GM21381 (cell line): Measurements from ENCODE around the gene DAPL1.

ENCODE experiments used
- ATAC-seq: cut with Tn5 transposase; IDR thresholded peaks from one replicate; pipeline ENCODE4 v1.9.1; 2021; ENCODE audit warnings: mild to moderate bottlenecking, moderate library complexity; ENCODE audit not compliant: unreplicated experiment

The DAPL1 gene

GRCh38 chr2:158776231-158776630, 18.9 kb upstream of the DAPL1 start:
- no peak for ATAC-seq

GRCh38 chr2:158777077-158777476, 18.0 kb upstream of the DAPL1 start:
- ATAC-seq, result no peak

- no peak for ATAC-seq
Observed at GRCh38 chr2:158778243-158778642, 16.9 kb upstream of the DAPL1 start.

GRCh38 chr2:158779621-158780020, 15.5 kb upstream of the DAPL1 start:
- ATAC-seq, result no peak

- no peak for ATAC-seq
Observed at GRCh38 chr2:158781353-158781961, 13.7 kb upstream of the DAPL1 start.

- no peak for ATAC-seq
Observed at GRCh38 chr2:158782136-158782535, 13.0 kb upstream of the DAPL1 start.

GRCh38 chr2:158782616-158783015, 12.5 kb upstream of the DAPL1 start:
- no peak for ATAC-seq

- no peak for ATAC-seq
Observed at GRCh38 chr2:158783923-158784322, 11.2 kb upstream of the DAPL1 start.

GRCh38 chr2:158786897-158787296, 8.2 kb upstream of the DAPL1 start:
- no peak for ATAC-seq

GRCh38 chr2:158788951-158789350, 6.2 kb upstream of the DAPL1 start:
- no peak for ATAC-seq

GRCh38 chr2:158796652-158797051, 1.5 kb downstream of the DAPL1 start:
- no peak for ATAC-seq

GRCh38 chr2:158797963-158798700, 3.0 kb downstream of the DAPL1 start:
- no peak for ATAC-seq

GRCh38 chr2:158799181-158799580, 4.1 kb downstream of the DAPL1 start:
- ATAC-seq, result no peak

- ATAC-seq, result no peak
Observed at GRCh38 chr2:158803506-158803905, 8.4 kb downstream of the DAPL1 start.

- no peak for ATAC-seq
Observed at GRCh38 chr2:158805255-158805654, 10.1 kb downstream of the DAPL1 start.

- ATAC-seq, result no peak
Observed at GRCh38 chr2:158805936-158806335, 10.8 kb downstream of the DAPL1 start.

- no peak for ATAC-seq
Observed at GRCh38 chr2:158806941-158807340, 11.8 kb downstream of the DAPL1 start.

- ATAC-seq, result no peak
Observed at GRCh38 chr2:158808426-158808825, 13.3 kb downstream of the DAPL1 start.

- no peak for ATAC-seq
Observed at GRCh38 chr2:158809816-158810215, 14.7 kb downstream of the DAPL1 start.

- ATAC-seq, result no peak
Observed at GRCh38 chr2:158810731-158811460, 15.8 kb downstream of the DAPL1 start.

- ATAC-seq, result no peak
Observed at GRCh38 chr2:158815166-158815565, 20.0 kb downstream of the DAPL1 start.

- no peak for ATAC-seq
Observed at GRCh38 chr2:158815658-158816057, 20.5 kb downstream of the DAPL1 start.
